Gastrocnemius medialis (tissue), 4 donors: ENCODE measurements around the gene NCAPH2.
"Not testable (repeated sequence)": the region's sequence is repeated elsewhere in the genome, so short reads cannot be mapped to it uniquely, and the experiment has no call there.

Source experiments
- POLR2A ChIP-seq, 2 donors: fragments of 450-650 bp; IDR thresholded peaks; one replicate each; pipeline ENCODE4 v1.6.1; 2017; ENCODE audit warnings: antibody characterized with exemption in 2 of 2, mild to moderate bottlenecking in 2 of 2, moderate library complexity in 2 of 2
- TF ChIP-seq, protein P1 (sequence below), 5 experiments: fragments of 450-650 bp in 3 of 5; fragments of 200-600 bp in 2 of 5; sonication (generic) in 2 of 5; IDR thresholded peaks in 4 of 5; conservative IDR thresholded peaks in 1 of 5; 1 replicate in 4 of 5; 2 replicates in 1 of 5; pipeline ENCODE4 v1.5.1; 2016 to 2019; ENCODE audit warnings: antibody characterized with exemption in 5 of 5, mild to moderate bottlenecking in 3 of 5, moderate library complexity in 3 of 5

DNA sequence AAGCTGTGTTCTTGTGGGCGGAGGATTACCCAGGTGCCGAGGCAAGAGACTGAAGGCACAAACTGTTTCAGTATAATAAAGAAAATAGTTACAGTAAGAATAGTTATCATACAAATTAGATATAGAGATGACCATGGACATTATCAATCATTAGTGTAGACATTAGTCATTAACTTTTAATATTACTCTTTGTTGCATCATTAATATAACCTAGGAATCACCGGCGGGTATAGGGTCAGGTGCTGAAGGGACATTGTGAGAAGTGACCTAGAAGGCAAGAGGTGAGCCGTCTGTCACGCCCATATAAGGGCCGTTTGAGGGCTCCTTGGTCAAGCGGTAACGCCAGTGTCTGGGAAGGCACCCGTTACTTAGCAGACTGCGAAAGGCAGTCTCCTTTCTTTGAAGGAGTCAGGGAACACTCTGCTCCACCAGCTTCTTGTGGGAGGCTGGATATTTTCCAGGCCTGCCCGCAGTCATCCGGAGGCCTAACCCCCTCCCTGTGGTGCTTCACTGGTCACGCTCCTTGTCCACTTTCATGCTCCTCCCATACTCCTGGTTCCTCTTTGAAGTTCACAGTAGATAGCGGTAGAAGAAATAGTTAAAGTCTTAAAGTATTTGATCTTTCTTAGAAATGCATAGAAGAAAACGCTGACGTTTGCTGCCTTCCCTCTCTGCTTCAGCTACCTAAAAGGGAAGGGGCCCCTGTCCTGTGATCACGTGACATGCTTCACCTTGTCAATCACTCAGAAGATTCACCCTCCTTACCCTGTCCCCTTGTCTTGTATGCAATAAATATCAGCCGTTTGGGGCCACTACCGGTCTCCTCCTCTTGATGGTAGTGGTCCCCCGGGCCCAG, 26.1 kb downstream of the NCAPH2 start:
- TF ChIP-seq, protein P1, sequence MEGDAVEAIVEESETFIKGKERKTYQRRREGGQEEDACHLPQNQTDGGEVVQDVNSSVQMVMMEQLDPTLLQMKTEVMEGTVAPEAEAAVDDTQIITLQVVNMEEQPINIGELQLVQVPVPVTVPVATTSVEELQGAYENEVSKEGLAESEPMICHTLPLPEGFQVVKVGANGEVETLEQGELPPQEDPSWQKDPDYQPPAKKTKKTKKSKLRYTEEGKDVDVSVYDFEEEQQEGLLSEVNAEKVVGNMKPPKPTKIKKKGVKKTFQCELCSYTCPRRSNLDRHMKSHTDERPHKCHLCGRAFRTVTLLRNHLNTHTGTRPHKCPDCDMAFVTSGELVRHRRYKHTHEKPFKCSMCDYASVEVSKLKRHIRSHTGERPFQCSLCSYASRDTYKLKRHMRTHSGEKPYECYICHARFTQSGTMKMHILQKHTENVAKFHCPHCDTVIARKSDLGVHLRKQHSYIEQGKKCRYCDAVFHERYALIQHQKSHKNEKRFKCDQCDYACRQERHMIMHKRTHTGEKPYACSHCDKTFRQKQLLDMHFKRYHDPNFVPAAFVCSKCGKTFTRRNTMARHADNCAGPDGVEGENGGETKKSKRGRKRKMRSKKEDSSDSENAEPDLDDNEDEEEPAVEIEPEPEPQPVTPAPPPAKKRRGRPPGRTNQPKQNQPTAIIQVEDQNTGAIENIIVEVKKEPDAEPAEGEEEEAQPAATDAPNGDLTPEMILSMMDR (IDR thresholded peaks at IDR 0.05 in 4 of 5, conservative IDR thresholded peaks at IDR 0.05 in 1 of 5): not testable (repeated sequence)
- TF ChIP-seq POLR2A (IDR thresholded peaks at IDR 0.05): peak; percentile 16 to 30
